ENCODE measurements around the gene RFX5. TPM values are rescaled to one million over a fixed set of nuclear protein-coding genes. Genes with fewer than 3 reads are reported as not detected.
"Not testable (repeated sequence)": the region's sequence is repeated elsewhere in the genome, so short reads cannot be mapped to it uniquely, and the experiment has no call there.

The RFX5 gene
- total RNA-seq, 1 donor from 2014 or later: 64.4 TPM

- no peak for DNase-seq
- no peak overlapping the region for H3K4me3 Mint-ChIP-seq (ENCODE audit: unreplicated experiment)
- H3K9me3 Mint-ChIP-seq (ENCODE audit: unreplicated experiment): peaks cover 13% of the 10 kb centered on the region
- H3K4me1 Mint-ChIP-seq (ENCODE audit: low read depth, unreplicated experiment): no peaks in the 10 kb centered on the region
- H3K27ac Mint-ChIP-seq (ENCODE audit: unreplicated experiment): no peak overlapping the region
- H3K27me3 Mint-ChIP-seq (ENCODE audit: unreplicated experiment): peaks cover 7% of the 10 kb centered on the region
- H3K36me3 Mint-ChIP-seq (ENCODE audit: unreplicated experiment): peaks cover 30% of the 10 kb centered on the region
- TF ChIP-seq CTCF (IDR thresholded peaks at IDR 0.05; ENCODE audit: partially characterized antibody, unreplicated experiment): no peak
These were observed 14.8 kb upstream of the RFX5 start for GRCh38 chr1:151361883-151362282.

GRCh38 chr1:151356696-151357095 lies 9.6 kb upstream of the RFX5 start:
- H3K36me3 Mint-ChIP-seq (ENCODE audit: unreplicated experiment): peaks cover 10% of the 10 kb centered on the region
- DNase-seq: no peak
- H3K4me1 Mint-ChIP-seq (ENCODE audit: low read depth, unreplicated experiment): no peaks in the 10 kb centered on the region
- peaks cover 4% of the 10 kb centered on the region for H3K9me3 Mint-ChIP-seq (ENCODE audit: unreplicated experiment)
- H3K27ac Mint-ChIP-seq (ENCODE audit: unreplicated experiment): no peak overlapping the region
- H3K4me3 Mint-ChIP-seq (ENCODE audit: unreplicated experiment): no peak overlapping the region
- peaks cover 3% of the 10 kb centered on the region for H3K27me3 Mint-ChIP-seq (ENCODE audit: unreplicated experiment)
- TF ChIP-seq CTCF (IDR thresholded peaks at IDR 0.05; ENCODE audit: partially characterized antibody, unreplicated experiment): no peak

DNA sequence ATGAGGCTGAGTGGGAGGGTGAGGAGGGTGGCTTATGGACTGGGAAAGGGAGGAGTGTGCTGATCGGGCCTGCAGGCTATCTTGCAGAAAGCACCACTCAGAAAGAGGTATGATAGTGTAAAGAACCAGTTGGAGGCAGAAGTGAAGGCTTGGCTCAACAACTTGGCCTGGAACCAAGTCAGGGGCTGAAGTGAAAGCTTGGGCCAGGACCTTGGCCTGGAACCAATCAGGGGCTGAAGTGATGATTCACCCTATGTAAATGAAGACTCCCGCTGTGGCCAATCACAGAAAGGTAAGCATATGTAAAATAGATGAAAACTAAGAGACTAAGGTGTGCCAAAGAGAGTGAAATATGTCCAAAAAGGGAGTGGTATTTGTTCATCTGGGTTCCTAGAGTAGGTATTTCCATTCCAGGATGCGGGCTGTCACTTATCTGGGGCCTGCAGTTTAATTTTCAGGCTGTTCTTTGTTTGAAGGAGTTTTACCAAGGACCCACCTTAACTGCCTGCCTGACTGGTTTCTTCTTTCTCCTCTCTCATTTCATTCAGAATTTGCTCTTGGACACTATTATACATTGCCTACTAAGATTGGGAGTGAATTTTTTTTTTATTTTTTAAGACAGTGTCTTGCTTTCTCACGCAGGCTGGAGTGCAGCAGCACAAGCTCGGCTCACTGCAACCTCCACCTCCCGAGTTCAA lies 5.1 kb upstream of the RFX5 start:
- H3K27ac Mint-ChIP-seq (ENCODE audit: unreplicated experiment): no peak overlapping the region
- peaks cover 4% of the 10 kb centered on the region for H3K36me3 Mint-ChIP-seq (ENCODE audit: unreplicated experiment)
- TF ChIP-seq CTCF (IDR thresholded peaks at IDR 0.05; ENCODE audit: partially characterized antibody, unreplicated experiment): no peak
- no peak for DNase-seq
- H3K9me3 Mint-ChIP-seq (ENCODE audit: unreplicated experiment): peaks cover 5% of the 10 kb centered on the region
- H3K4me1 Mint-ChIP-seq (ENCODE audit: low read depth, unreplicated experiment): peaks cover 8% of the 10 kb centered on the region
- no peak overlapping the region for H3K4me3 Mint-ChIP-seq (ENCODE audit: unreplicated experiment)
- no peaks in the 10 kb centered on the region for H3K27me3 Mint-ChIP-seq (ENCODE audit: unreplicated experiment)

- not testable (repeated sequence) for H3K27ac Mint-ChIP-seq (ENCODE audit: unreplicated experiment); DNase-seq; H3K36me3 Mint-ChIP-seq (ENCODE audit: unreplicated experiment); H3K4me3 Mint-ChIP-seq (ENCODE audit: unreplicated experiment); H3K27me3 Mint-ChIP-seq (ENCODE audit: unreplicated experiment)
- Mint-ChIP-seq H3K4me1 (ENCODE audit: low read depth, unreplicated experiment) (peaks cover 16% of the 10 kb centered on the region), H3K9me3 (ENCODE audit: unreplicated experiment) (peaks cover 14% of the 10 kb centered on the region)
These were observed 3.3 kb upstream of the RFX5 start for GRCh38 chr1:151350323-151350722.

- Mint-ChIP-seq H3K4me1 (ENCODE audit: low read depth, unreplicated experiment) (peaks cover 16% of the 10 kb centered on the region), H3K4me3 (ENCODE audit: unreplicated experiment) (peak overlapping the region; percentile 92), H3K9me3 (ENCODE audit: unreplicated experiment) (peaks cover 14% of the 10 kb centered on the region), H3K27me3 (ENCODE audit: unreplicated experiment) (no peaks in the 10 kb centered on the region), H3K36me3 (ENCODE audit: unreplicated experiment) (peaks cover 4% of the 10 kb centered on the region), H3K27ac (ENCODE audit: unreplicated experiment) (peak overlapping the region; percentile 99)
- no peak for TF ChIP-seq CTCF (IDR thresholded peaks at IDR 0.05; ENCODE audit: partially characterized antibody, unreplicated experiment)
- DNase-seq: no peak
These were observed 633 bp upstream of the RFX5 start for GRCh38 chr1:151347523-151348246.

Data from glutamatergic neuron (in vitro differentiated cells).